Measurements from ENCODE around the gene DNAL1.

The DNAL1 gene

DNA sequence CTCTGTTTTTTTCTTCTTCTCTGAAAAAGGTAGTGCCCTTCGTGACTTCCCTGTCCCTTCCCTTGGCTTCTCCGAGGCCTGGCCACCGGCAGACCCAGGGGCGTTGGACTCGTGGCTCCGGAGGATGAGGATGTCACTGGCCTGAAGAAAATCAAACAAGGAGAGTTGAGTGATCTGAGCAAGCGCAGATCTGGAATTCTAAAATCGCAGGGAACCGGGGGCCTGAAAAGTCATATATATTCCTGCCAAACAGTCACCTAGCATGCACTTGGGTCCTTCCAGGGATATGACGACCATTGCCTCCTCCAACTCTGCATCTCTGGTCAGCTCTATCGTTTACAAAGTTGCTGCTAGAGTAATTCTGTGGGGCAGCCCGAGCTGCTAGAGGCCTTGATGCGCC lies 74.6 kb downstream of the DNAL1 start:
- TF ChIP-seq, protein P1, sequence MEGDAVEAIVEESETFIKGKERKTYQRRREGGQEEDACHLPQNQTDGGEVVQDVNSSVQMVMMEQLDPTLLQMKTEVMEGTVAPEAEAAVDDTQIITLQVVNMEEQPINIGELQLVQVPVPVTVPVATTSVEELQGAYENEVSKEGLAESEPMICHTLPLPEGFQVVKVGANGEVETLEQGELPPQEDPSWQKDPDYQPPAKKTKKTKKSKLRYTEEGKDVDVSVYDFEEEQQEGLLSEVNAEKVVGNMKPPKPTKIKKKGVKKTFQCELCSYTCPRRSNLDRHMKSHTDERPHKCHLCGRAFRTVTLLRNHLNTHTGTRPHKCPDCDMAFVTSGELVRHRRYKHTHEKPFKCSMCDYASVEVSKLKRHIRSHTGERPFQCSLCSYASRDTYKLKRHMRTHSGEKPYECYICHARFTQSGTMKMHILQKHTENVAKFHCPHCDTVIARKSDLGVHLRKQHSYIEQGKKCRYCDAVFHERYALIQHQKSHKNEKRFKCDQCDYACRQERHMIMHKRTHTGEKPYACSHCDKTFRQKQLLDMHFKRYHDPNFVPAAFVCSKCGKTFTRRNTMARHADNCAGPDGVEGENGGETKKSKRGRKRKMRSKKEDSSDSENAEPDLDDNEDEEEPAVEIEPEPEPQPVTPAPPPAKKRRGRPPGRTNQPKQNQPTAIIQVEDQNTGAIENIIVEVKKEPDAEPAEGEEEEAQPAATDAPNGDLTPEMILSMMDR (IDR thresholded peaks at IDR 0.05): no peak

GRCh38 chr14:73719791-73720190 lies 75.0 kb downstream of the DNAL1 start:
- TF ChIP-seq, protein P1 (IDR thresholded peaks at IDR 0.05): no peak

GRCh38 chr14:73720636-73721035 lies 75.8 kb downstream of the DNAL1 start:
- TF ChIP-seq, protein P1 (IDR thresholded peaks at IDR 0.05): no peak

DNA sequence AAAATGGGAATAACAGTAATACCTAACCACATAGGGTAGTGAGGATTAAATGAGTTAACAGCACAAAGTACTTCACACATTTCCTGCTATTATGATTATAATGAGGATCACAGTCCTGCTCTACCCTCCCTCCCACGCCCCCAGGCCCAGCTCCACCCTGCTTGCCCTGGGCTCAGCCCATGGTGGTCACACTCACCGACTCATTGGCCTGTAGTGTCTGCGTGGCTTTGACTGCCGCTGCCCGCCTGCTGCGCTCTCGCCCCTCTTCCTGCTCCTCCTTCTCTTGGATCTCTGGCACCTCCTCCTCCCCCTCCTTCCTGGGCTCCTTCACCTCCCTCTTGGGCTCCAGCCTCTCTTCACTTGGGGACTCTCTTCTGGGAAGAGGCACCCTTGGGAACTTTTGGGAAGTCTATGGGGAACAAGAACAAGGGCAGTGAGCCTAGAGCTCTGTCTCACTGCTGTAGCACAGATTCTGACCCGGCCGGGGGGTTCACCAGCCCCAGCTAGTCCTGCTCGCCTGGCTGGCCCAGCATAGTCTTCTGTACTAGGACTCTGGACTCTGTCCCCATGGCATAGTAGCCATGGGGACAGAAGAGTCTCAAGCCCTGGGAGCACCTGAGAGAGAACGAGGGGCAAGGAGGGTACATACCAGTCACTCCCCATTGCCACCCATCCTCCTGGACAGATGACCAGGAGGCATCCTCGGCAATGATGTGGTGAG lies 76.5 kb downstream of the DNAL1 start:
- TF ChIP-seq, protein P1 (IDR thresholded peaks at IDR 0.05): no peak

- TF ChIP-seq, protein P1 (IDR thresholded peaks at IDR 0.05): no peak
Observed at GRCh38 chr14:73722581-73722980, 77.8 kb downstream of the DNAL1 start.

DNA sequence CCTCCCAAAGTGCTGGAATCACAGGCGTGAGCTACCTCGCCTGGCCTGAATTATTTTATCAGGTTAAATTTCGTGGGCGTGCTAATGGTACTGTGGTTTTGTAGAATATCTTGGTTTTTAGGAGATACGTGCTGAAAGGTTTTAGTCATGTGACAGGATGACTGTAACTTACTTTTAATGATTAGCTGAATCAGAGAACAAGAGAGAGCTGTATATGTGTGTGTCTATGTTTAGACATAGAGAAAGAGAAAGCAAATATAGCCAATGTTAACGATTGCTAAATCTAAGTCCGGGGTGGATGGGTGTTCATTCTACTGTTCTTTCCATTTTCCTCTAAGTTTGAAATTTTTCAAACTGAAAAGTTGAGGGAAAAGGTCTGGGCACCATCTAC lies 78.6 kb downstream of the DNAL1 start:
- TF ChIP-seq, protein P1 (IDR thresholded peaks at IDR 0.05): no peak

- TF ChIP-seq, protein P1 (IDR thresholded peaks at IDR 0.05): peak; percentile 44; the same call in 1 of the 2 replicates
Observed at GRCh38 chr14:73723797-73724661, 79.2 kb downstream of the DNAL1 start.
